HL-60 (cell line): ENCODE measurements around the gene LMOD1. TPM values are rescaled to one million over a fixed set of nuclear protein-coding genes. Genes with fewer than 3 reads are reported as not detected.

Experiments used
- DNase-seq, 2 experiments: peaks; one replicate each; pipeline ENCODE4 v3.0.0-alpha.2; 2010 to 2020; ENCODE audit warnings: low read depth in 1 of 2, low spot score in 1 of 2
- H3K27ac ChIP-seq: fragments of 250-450 bp; sonication (Bioruptor Pico); replicated peaks from 2 replicates; pipeline ENCODE4 v1.5.1; 2020; ENCODE audit warnings: mild to moderate bottlenecking, moderate library complexity
- H3K27me3 ChIP-seq: fragments of 250-450 bp; sonication (Bioruptor Pico); 2 replicates; pipeline ENCODE4 v1.5.1; 2021; ENCODE audit warnings: mild to moderate bottlenecking, moderate library complexity; ENCODE audit not compliant: insufficient read depth, poor library complexity, severe bottlenecking
- H3K4me3 ChIP-seq: replicated peaks from 2 replicates; pipeline ENCODE4 v1.5.1; 2011; ENCODE audit warnings: mild to moderate bottlenecking, control low read depth, low read length; ENCODE audit not compliant: insufficient read depth
- GABPA ChIP-seq: IDR thresholded peaks from 2 replicates; pipeline ENCODE4 v1.6.1; 2012; ENCODE audit warnings: low read depth
- POLR2AphosphoS5 ChIP-seq: IDR thresholded peaks from 2 replicates; pipeline ENCODE4 v1.6.1; 2012; ENCODE audit warnings: low read depth
- SPI1 ChIP-seq: IDR thresholded peaks from 2 replicates; pipeline ENCODE4 v1.6.1; 2012; ENCODE audit warnings: low read depth, mild to moderate bottlenecking, borderline replicate concordance
- microRNA-seq: library from miRNA; unstranded; fragments of <30 nt; microRNA quantifications from one replicate; pipeline ENCODE4, GENCODE V29; 2018
- TF ChIP-seq, protein P1 (sequence below): IDR thresholded peaks from one replicate; pipeline ENCODE4 v1.5.1; 2011; ENCODE audit warnings: low read length, control low read depth, inconsistent platforms; ENCODE audit not compliant: insufficient read depth
- TF ChIP-seq, protein P2 (sequence below): IDR thresholded peaks from 2 replicates; pipeline ENCODE4 v1.6.1; 2012; ENCODE audit warnings: low read depth; ENCODE audit not compliant: insufficient replicate concordance

The LMOD1 gene

DNA sequence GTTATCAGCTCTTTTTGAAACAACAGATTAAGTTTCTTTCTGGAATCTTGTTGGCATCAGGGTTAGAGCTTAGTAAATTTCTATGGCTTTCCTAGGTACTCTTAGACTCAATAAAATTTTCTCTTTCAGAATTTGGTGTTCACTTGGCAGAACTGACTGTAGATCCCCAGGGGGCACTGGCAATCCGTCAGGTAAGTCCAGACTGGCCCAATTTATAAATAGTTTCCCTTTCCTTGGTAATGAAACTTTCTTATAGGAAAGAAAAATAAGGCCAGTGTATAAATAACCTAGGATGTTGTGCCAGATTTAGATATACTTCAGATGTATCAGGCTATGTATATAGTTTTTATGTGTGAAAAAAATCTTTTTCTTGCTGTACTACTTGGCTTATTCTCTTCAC, 99.2 kb downstream of the LMOD1 start:
- Histone ChIP-seq H3K27me3 (no peaks in the 10 kb centered on the region), H3K27ac (no peak overlapping the region), H3K4me3 (no peak overlapping the region)
- no peak for DNase-seq
- TF ChIP-seq SPI1 (no peak), POLR2AphosphoS5 (no peak), GABPA (no peak)
- TF ChIP-seq, protein P1, sequence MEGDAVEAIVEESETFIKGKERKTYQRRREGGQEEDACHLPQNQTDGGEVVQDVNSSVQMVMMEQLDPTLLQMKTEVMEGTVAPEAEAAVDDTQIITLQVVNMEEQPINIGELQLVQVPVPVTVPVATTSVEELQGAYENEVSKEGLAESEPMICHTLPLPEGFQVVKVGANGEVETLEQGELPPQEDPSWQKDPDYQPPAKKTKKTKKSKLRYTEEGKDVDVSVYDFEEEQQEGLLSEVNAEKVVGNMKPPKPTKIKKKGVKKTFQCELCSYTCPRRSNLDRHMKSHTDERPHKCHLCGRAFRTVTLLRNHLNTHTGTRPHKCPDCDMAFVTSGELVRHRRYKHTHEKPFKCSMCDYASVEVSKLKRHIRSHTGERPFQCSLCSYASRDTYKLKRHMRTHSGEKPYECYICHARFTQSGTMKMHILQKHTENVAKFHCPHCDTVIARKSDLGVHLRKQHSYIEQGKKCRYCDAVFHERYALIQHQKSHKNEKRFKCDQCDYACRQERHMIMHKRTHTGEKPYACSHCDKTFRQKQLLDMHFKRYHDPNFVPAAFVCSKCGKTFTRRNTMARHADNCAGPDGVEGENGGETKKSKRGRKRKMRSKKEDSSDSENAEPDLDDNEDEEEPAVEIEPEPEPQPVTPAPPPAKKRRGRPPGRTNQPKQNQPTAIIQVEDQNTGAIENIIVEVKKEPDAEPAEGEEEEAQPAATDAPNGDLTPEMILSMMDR = no peak
- TF ChIP-seq, protein P2, sequence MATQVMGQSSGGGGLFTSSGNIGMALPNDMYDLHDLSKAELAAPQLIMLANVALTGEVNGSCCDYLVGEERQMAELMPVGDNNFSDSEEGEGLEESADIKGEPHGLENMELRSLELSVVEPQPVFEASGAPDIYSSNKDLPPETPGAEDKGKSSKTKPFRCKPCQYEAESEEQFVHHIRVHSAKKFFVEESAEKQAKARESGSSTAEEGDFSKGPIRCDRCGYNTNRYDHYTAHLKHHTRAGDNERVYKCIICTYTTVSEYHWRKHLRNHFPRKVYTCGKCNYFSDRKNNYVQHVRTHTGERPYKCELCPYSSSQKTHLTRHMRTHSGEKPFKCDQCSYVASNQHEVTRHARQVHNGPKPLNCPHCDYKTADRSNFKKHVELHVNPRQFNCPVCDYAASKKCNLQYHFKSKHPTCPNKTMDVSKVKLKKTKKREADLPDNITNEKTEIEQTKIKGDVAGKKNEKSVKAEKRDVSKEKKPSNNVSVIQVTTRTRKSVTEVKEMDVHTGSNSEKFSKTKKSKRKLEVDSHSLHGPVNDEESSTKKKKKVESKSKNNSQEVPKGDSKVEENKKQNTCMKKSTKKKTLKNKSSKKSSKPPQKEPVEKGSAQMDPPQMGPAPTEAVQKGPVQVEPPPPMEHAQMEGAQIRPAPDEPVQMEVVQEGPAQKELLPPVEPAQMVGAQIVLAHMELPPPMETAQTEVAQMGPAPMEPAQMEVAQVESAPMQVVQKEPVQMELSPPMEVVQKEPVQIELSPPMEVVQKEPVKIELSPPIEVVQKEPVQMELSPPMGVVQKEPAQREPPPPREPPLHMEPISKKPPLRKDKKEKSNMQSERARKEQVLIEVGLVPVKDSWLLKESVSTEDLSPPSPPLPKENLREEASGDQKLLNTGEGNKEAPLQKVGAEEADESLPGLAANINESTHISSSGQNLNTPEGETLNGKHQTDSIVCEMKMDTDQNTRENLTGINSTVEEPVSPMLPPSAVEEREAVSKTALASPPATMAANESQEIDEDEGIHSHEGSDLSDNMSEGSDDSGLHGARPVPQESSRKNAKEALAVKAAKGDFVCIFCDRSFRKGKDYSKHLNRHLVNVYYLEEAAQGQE = no peak

Small RNA genes within 50 kb of the gene (microRNA-seq; reads per million reads assigned to microRNA genes)
- not detected for gene MIR6739
